ENCODE measurements around the gene NDUFA12. TPM values are rescaled to one million over a fixed set of nuclear protein-coding genes. Genes with fewer than 3 reads are reported as not detected.

NDUFA12 gene
- total and polyA plus RNA-seq, 8 donors, result 20.7 to 68.0 (median 31.1) TPM

GRCh38 chr12:94952325-94952724, 51.2 kb downstream of the NDUFA12 start:
- DNase-seq (no peak), ATAC-seq (no peak), FAIRE-seq (no peak)
- intact Hi-C loops (cut with DNase I), result no loop called here
- Histone ChIP-seq H3K9me3 (no peaks in the 10 kb centered on the region), H3K4me1 (no peaks in the 10 kb centered on the region), H3K27me3 (no peaks in the 10 kb centered on the region), H3K27ac (no peak overlapping the region), H3K36me3 (no peaks in the 10 kb centered on the region), H3K4me3 (no peak overlapping the region)
- 54 to 67% methylated on average over 2 of the region's 2 CpGs for WGBS, 2 donors
- no peak for TF ChIP-seq CTCF (IDR thresholded peaks at IDR 0.05)

- WGBS, 2 donors, result 51 to 61% methylated on average over 7 of the region's 7 CpGs
- no peak overlapping the region for H3K4me3 ChIP-seq
- intact Hi-C loops (cut with DNase I), result no loop called here
- no peaks in the 10 kb centered on the region for H3K27me3 ChIP-seq
- DNase-seq, result no peak
- TF ChIP-seq CTCF (IDR thresholded peaks at IDR 0.05), result no peak
- no peaks in the 10 kb centered on the region for H3K36me3 ChIP-seq
- H3K4me1 ChIP-seq, result no peaks in the 10 kb centered on the region
- FAIRE-seq, result no peak
- no peaks in the 10 kb centered on the region for H3K9me3 ChIP-seq
- no peak overlapping the region for H3K27ac ChIP-seq
- no peak for ATAC-seq
Observed at GRCh38 chr12:94951071-94951934, 52.2 kb downstream of the NDUFA12 start.

GRCh38 chr12:94948232-94948810, 55.2 kb downstream of the NDUFA12 start:
- Histone ChIP-seq H3K4me1 (no peaks in the 10 kb centered on the region), H3K9me3 (no peaks in the 10 kb centered on the region), H3K27ac (no peak overlapping the region), H3K27me3 (no peaks in the 10 kb centered on the region), H3K4me3 (no peak overlapping the region), H3K36me3 (no peaks in the 10 kb centered on the region)
- intact Hi-C loops (cut with DNase I), result no loop called here
- WGBS, 2 donors, result 76 to 82% methylated on average over 6 of the region's 6 CpGs
- ATAC-seq, result no peak
- DNase-seq, result no peak
- FAIRE-seq, result no peak
- no peak for TF ChIP-seq CTCF (IDR thresholded peaks at IDR 0.05)

GRCh38 chr12:94942663-94943062, 60.8 kb downstream of the NDUFA12 start:
- no peak for FAIRE-seq

More at GRCh38 chr12:94942663-94943062, 60.8 kb downstream of the NDUFA12 start:
- intact Hi-C loops (cut with DNase I), result no loop called here
- no peak for TF ChIP-seq CTCF (IDR thresholded peaks at IDR 0.05)
- no peaks in the 10 kb centered on the region for H3K4me1 ChIP-seq
- H3K27ac ChIP-seq, result no peak overlapping the region
- no peak for DNase-seq
- H3K27me3 ChIP-seq, result no peaks in the 10 kb centered on the region
- H3K9me3 ChIP-seq, result no peaks in the 10 kb centered on the region
- H3K4me3 ChIP-seq, result no peak overlapping the region
- H3K36me3 ChIP-seq, result no peaks in the 10 kb centered on the region
- 84 to 85% methylated on average over 3 of the region's 3 CpGs for WGBS, 2 donors
- ATAC-seq, result no peak
